GM12801 (cell line): ENCODE data around the gene PLEKHH1.

Experiments used
- TF ChIP-seq, protein P1 (sequence below): IDR thresholded peaks from one replicate; pipeline ENCODE4 v1.5.1; 2011; ENCODE audit warnings: control low read depth; ENCODE audit not compliant: insufficient read length; ENCODE audit errors: extremely low read depth

The PLEKHH1 gene

GRCh38 chr14:67491285-67491684, 41.8 kb upstream of the PLEKHH1 start:
- TF ChIP-seq, protein P1, sequence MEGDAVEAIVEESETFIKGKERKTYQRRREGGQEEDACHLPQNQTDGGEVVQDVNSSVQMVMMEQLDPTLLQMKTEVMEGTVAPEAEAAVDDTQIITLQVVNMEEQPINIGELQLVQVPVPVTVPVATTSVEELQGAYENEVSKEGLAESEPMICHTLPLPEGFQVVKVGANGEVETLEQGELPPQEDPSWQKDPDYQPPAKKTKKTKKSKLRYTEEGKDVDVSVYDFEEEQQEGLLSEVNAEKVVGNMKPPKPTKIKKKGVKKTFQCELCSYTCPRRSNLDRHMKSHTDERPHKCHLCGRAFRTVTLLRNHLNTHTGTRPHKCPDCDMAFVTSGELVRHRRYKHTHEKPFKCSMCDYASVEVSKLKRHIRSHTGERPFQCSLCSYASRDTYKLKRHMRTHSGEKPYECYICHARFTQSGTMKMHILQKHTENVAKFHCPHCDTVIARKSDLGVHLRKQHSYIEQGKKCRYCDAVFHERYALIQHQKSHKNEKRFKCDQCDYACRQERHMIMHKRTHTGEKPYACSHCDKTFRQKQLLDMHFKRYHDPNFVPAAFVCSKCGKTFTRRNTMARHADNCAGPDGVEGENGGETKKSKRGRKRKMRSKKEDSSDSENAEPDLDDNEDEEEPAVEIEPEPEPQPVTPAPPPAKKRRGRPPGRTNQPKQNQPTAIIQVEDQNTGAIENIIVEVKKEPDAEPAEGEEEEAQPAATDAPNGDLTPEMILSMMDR, result no peak

DNA sequence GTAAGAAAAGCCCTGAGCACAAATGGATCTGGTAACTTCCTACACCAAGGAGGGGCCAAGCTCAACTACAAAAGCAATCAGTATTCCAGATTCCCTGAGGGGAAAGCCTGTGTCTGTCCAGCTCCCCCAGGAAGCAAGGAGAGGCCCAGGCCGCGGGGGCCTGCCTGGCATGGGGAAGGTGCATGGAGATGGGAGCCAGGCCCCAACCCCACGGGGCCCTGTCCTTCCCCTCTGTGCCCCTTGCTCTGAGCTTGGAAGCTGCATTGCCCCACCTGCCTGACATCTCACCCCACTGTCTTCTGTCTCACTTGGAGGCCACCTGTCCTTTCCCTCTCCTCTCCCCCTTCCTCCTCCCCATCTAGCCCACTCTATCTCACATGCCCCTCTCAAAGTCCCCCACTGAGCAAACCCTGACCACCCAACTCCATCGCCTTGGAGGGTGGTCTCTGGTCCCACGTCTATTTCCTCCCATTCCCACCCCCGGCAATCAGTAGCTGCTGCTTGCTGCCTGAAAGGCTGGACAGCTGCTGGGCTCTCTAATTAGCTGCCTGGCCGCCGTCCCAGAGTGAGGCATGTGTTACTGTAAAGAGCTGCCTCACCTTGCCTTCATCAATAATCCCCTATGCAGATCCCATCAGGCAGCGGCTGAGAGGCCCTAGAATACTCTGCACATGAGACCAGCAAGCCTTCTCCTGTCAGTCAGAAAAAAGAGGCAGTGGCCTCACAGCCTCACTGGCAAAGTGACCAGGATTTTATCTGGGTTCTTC, 41.2 kb upstream of the PLEKHH1 start:
- TF ChIP-seq, protein P1, result no peak

DNA sequence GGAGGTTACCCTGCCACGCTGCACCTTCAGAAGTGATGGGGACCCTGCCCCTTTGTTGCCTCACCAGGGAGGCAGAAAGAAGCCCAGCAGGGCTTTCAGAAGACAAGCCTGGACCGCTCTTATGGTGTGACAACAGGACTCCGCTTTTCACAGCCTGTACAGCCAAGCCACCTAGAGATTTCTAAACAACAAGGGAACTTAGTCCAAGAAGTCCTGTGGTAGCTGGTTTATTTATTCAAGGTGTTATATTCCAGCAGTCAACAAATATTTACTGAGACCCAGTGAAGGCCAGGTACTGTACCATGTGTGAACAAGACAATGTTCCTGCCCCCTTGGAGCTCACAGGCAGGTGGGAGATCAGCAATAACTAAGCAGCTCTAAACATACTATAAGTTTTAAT, 40.6 kb upstream of the PLEKHH1 start:
- TF ChIP-seq, protein P1, result no peak

- TF ChIP-seq, protein P1, result no peak
Observed at GRCh38 chr14:67493092-67493717, 39.9 kb upstream of the PLEKHH1 start.

- TF ChIP-seq, protein P1, result no peak
Observed at GRCh38 chr14:67495827-67496226, 37.3 kb upstream of the PLEKHH1 start.

GRCh38 chr14:67497216-67497615, 35.9 kb upstream of the PLEKHH1 start:
- TF ChIP-seq, protein P1, result no peak

DNA sequence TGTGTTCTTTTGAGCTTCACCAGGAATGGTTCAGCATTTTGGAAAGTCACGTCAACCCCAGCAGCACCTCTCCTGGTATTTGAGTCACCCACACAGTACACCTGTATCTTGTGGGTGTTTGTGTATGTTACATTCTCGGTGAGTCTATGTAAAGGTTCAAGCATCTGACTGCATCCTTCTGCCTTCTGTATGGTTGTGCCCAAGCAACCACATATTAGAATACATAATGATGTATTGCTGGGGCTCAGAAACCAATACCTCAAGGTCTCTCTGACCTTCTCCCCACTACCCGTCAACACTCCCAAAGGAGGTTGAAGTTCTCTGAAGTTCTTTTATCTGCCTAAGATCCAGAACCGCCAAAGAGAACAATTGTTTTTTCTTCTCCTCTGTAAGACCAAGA, 35.4 kb upstream of the PLEKHH1 start:
- TF ChIP-seq, protein P1, result no peak
